Fibroblast of lung (primary cell): ENCODE data around the gene PLLP. TPM values are rescaled to one million over a fixed set of nuclear protein-coding genes. Genes with fewer than 3 reads are reported as not detected.

Experiments
- DNase-seq, 2 donors: peaks; one replicate each; pipeline versions ENCODE4 v3.0.0 to v3.0.0-alpha.2; 2010; ENCODE audit warnings: low read depth in 2 of 2
- H2AFZ ChIP-seq: 2 replicates; pipeline ENCODE4 v1.5.1; 2012; ENCODE audit warnings: low read length, control low read depth, inconsistent platforms
- H3K27ac ChIP-seq: 2 replicates; pipeline ENCODE4 v1.5.1; 2011; ENCODE audit warnings: low read length, control low read depth; ENCODE audit not compliant: insufficient read depth
- H3K27me3 ChIP-seq: 2 replicates; pipeline ENCODE4 v1.5.1; 2011; ENCODE audit warnings: mild to moderate bottlenecking, low read length; ENCODE audit not compliant: control insufficient read depth, insufficient read depth
- H3K36me3 ChIP-seq: 2 replicates; pipeline ENCODE4 v1.5.1; 2011; ENCODE audit warnings: low read length; ENCODE audit not compliant: control insufficient read depth, insufficient read depth
- H3K4me1 ChIP-seq: 2 replicates; pipeline ENCODE4 v1.5.1; 2011; ENCODE audit warnings: low read length; ENCODE audit not compliant: control insufficient read depth, insufficient read depth; ENCODE audit errors: extremely low read depth
- H3K4me2 ChIP-seq: 2 replicates; pipeline ENCODE4 v1.5.1; 2011; ENCODE audit warnings: low read length, control low read depth; ENCODE audit not compliant: insufficient read depth; ENCODE audit errors: extremely low read depth
- H3K4me3 ChIP-seq, 4 experiments: fragments of 200-600 bp in 1 of 4; sonication (generic) in 1 of 4; replicated peaks in 1 of 4; 2 replicates each; pipeline ENCODE4 v1.5.1; 2011 to 2016; ENCODE audit warnings: low read length in 4 of 4, low read depth in 3 of 4, mild to moderate bottlenecking in 3 of 4, control low read depth in 2 of 4, inconsistent platforms in 1 of 4, mixed read lengths in 1 of 4; ENCODE audit not compliant: insufficient read depth in 1 of 4; ENCODE audit errors: control extremely low read depth in 1 of 4
- H3K79me2 ChIP-seq: 2 replicates; pipeline ENCODE4 v1.5.1; 2012; ENCODE audit warnings: mild to moderate bottlenecking, low read length, inconsistent platforms; ENCODE audit not compliant: control insufficient read depth, insufficient read depth
- H3K9ac ChIP-seq: 2 replicates; pipeline ENCODE4 v1.5.1; 2011; ENCODE audit warnings: mild to moderate bottlenecking, low read length, control low read depth; ENCODE audit not compliant: insufficient read depth
- H3K9me3 ChIP-seq: 2 replicates; pipeline ENCODE4 v1.5.1; 2012; ENCODE audit warnings: low read depth, low read length; ENCODE audit not compliant: control insufficient read depth, insufficient read depth
- H4K20me1 ChIP-seq: 2 replicates; pipeline ENCODE4 v1.5.1; 2011; ENCODE audit warnings: low read length; ENCODE audit not compliant: control insufficient read depth, insufficient read depth; ENCODE audit errors: extremely low read depth
- CTCF ChIP-seq, 2 donors: IDR thresholded peaks in 1 of 2; conservative IDR thresholded peaks in 1 of 2; 1 replicate in 1 of 2; 2 replicates in 1 of 2; pipeline ENCODE4 v1.5.1; 2011 to 2012; ENCODE audit warnings: low read length in 2 of 2, control low read depth in 1 of 2, inconsistent platforms in 1 of 2, low read depth in 1 of 2, mild to moderate bottlenecking in 1 of 2
- EZH2 ChIP-seq: IDR thresholded peaks from 2 replicates; pipeline ENCODE4 v1.5.1; 2012; ENCODE audit warnings: low read length, control low read depth, mild to moderate bottlenecking; ENCODE audit errors: missing control alignments
- polyA plus RNA-seq, 2 donors: library from polyadenylated mRNA; depleted of rRNA in 1 of 2; stranded (reverse) in 1 of 2; unstranded in 1 of 2; fragments of >200 nt; gene quantifications; 2 replicates each; pipeline ENCODE4 v1.2.1, GENCODE V29; 2011 to 2012; ENCODE audit warnings: missing spikeins in 1 of 2
- total RNA-seq: library from RNA; depleted of rRNA; stranded (reverse); fragments of >200 nt; gene quantifications from 2 replicates; pipeline ENCODE4 v1.2.1, GENCODE V29; 2014

Gene PLLP
- total and polyA plus RNA-seq, 2 donors (not counting 1 experiment from before 2014, with no cell fraction given) = 0.05 TPM; not detected in 1

GRCh38 chr16:57319646-57320045 lies 35.2 kb upstream of the PLLP start:
- H3K9ac ChIP-seq = no peak overlapping the region
- no peak overlapping the region for H2AFZ ChIP-seq
- H3K4me2 ChIP-seq = no peak overlapping the region
- H3K27ac ChIP-seq = no peak overlapping the region
- no peaks in the 10 kb centered on the region for H3K79me2 ChIP-seq
- H4K20me1 ChIP-seq = no peaks in the 10 kb centered on the region
- H3K4me3 ChIP-seq = no peak overlapping the region
- no peaks in the 10 kb centered on the region for H3K9me3 ChIP-seq
- no peaks in the 10 kb centered on the region for H3K27me3 ChIP-seq
- TF ChIP-seq EZH2 = no peak
- no peak for TF ChIP-seq CTCF (conservative IDR thresholded peaks at IDR 0.05 in 1 of 2, IDR thresholded peaks at IDR 0.05 in 1 of 2; ENCODE audit: low read depth in 1 of 2, low read length in 2 of 2)
- H3K4me1 ChIP-seq = no peaks in the 10 kb centered on the region
- no peaks in the 10 kb centered on the region for H3K36me3 ChIP-seq
- no peak for DNase-seq

GRCh38 chr16:57318240-57318970 lies 33.9 kb upstream of the PLLP start:
- Histone ChIP-seq H2AFZ (no peak overlapping the region), H3K4me1 (no peaks in the 10 kb centered on the region), H3K27ac (no peak overlapping the region), H3K4me3 (no peak overlapping the region), H3K4me2 (no peak overlapping the region), H3K79me2 (no peaks in the 10 kb centered on the region), H3K9me3 (no peaks in the 10 kb centered on the region), H3K36me3 (no peaks in the 10 kb centered on the region), H4K20me1 (no peaks in the 10 kb centered on the region), H3K9ac (no peak overlapping the region), H3K27me3 (no peaks in the 10 kb centered on the region)
- peak in 1 of 2 donors; percentile 45 for DNase-seq
- no peak for TF ChIP-seq EZH2
- TF ChIP-seq CTCF (conservative IDR thresholded peaks at IDR 0.05 in 1 of 2, IDR thresholded peaks at IDR 0.05 in 1 of 2; ENCODE audit: low read depth in 1 of 2, low read length in 2 of 2) = no peak

GRCh38 chr16:57316390-57317017 lies 32.0 kb upstream of the PLLP start:
- no peak overlapping the region for H3K27ac ChIP-seq
- H3K79me2 ChIP-seq = no peaks in the 10 kb centered on the region
- H3K9me3 ChIP-seq = no peaks in the 10 kb centered on the region
- no peak overlapping the region for H3K4me3 ChIP-seq
- no peaks in the 10 kb centered on the region for H4K20me1 ChIP-seq
- no peak overlapping the region for H3K9ac ChIP-seq
- H3K36me3 ChIP-seq = no peaks in the 10 kb centered on the region
- H3K4me1 ChIP-seq = no peaks in the 10 kb centered on the region
- no peak overlapping the region for H2AFZ ChIP-seq
- peak; percentile 90 to 91 for DNase-seq
- no peaks in the 10 kb centered on the region for H3K27me3 ChIP-seq
- no peak overlapping the region for H3K4me2 ChIP-seq
- TF ChIP-seq EZH2 (no peak), CTCF (conservative IDR thresholded peaks at IDR 0.05 in 1 of 2, IDR thresholded peaks at IDR 0.05 in 1 of 2; ENCODE audit: low read depth in 1 of 2, low read length in 2 of 2) (no peak)
